Gastrocnemius medialis (tissue), 4 donors: Measurements from ENCODE around the gene GPHN. TPM values are rescaled to one million over a fixed set of nuclear protein-coding genes. Genes with fewer than 3 reads are reported as not detected.

ENCODE experiments used
- ATAC-seq, 2 donors: fragments of 150-250 bp; one replicate each; pipeline ENCODE4 v1.9.1; 2016
- DNase-seq, 2 donors: peaks; one replicate each; pipeline ENCODE4 v3.0.0-alpha.2; 2019
- H3K27ac ChIP-seq, 4 donors: fragments of 200-600 bp; sonication (generic); 1 replicate in 1 of 4; 2 replicates in 3 of 4; pipeline ENCODE4 v1.5.1; 2016 to 2018; ENCODE audit warnings: mild to moderate bottlenecking in 2 of 4, moderate library complexity in 1 of 4
- H3K27me3 ChIP-seq, 3 donors: fragments of 200-600 bp; sonication (generic) in 2 of 3; 1 replicate in 1 of 3; 2 replicates in 2 of 3; pipeline versions ENCODE4 v1.5.1 to v1.6.0; 2016 to 2019; ENCODE audit warnings: mild to moderate bottlenecking in 1 of 3, moderate library complexity in 1 of 3
- H3K36me3 ChIP-seq, 2 donors: fragments of 200-600 bp; sonication (generic) in 1 of 2; one replicate each; pipeline ENCODE4 v1.5.1; 2017 to 2018
- H3K4me1 ChIP-seq, 2 donors: fragments of 200-600 bp; sonication (generic) in 1 of 2; one replicate each; pipeline ENCODE4 v1.5.1; 2016 to 2017; ENCODE audit warnings: mild to moderate bottlenecking in 2 of 2
- H3K4me3 ChIP-seq, 4 donors: fragments of 200-600 bp; sonication (generic) in 3 of 4; 1 replicate in 1 of 4; 2 replicates in 3 of 4; pipeline ENCODE4 v1.5.1; 2016 to 2019; ENCODE audit warnings: mild to moderate bottlenecking in 2 of 4
- H3K9me3 ChIP-seq, 3 donors: fragments of 200-600 bp; sonication (generic) in 2 of 3; 1 replicate in 1 of 3; 2 replicates in 2 of 3; pipeline ENCODE4 v1.5.1; 2016 to 2019
- CTCF ChIP-seq, 5 experiments: fragments of 450-650 bp in 3 of 5; fragments of 200-600 bp in 2 of 5; sonication (generic) in 2 of 5; IDR thresholded peaks in 4 of 5; conservative IDR thresholded peaks in 1 of 5; 1 replicate in 4 of 5; 2 replicates in 1 of 5; pipeline ENCODE4 v1.5.1; 2016 to 2019; ENCODE audit warnings: antibody characterized with exemption in 5 of 5, mild to moderate bottlenecking in 3 of 5, moderate library complexity in 3 of 5
- POLR2A ChIP-seq, 2 donors: fragments of 450-650 bp; IDR thresholded peaks; one replicate each; pipeline ENCODE4 v1.6.1; 2017; ENCODE audit warnings: antibody characterized with exemption in 2 of 2, mild to moderate bottlenecking in 2 of 2, moderate library complexity in 2 of 2
- in situ Hi-C, 4 donors: fragments of 200-750 bp; cut with MboI; loops; one replicate each; pipeline versions ENCODE4 v1.15.0 to v1.8.0; 2017; ENCODE audit warnings: low sequenced_read_pairs in 4 of 4
- intact Hi-C: fragments of 100-400 bp; cut with DNase I; formaldehyde crosslinking; loops from one replicate; pipeline ENCODE4 v1.15.1; 2023; ENCODE audit warnings: low total_unique reads
- total RNA-seq, 4 donors: library from RNA; depleted of rRNA; stranded (reverse); fragments of >200 nt; gene quantifications; one replicate each; pipeline versions ENCODE4 v1.1.0 to v1.2.3, GENCODE V29; 2016

GPHN gene
- total RNA-seq, 4 donors from 2014 or later, result 10.3 to 33.3 (median 23.5) TPM

GRCh38 chr14:66471584-66471983, 36.4 kb upstream of the GPHN start:
- ATAC-seq (no peak), DNase-seq (no peak)
- Histone ChIP-seq H3K4me1 (no peaks in the 10 kb centered on the region), H3K9me3 (peaks cover 0 to 5% (median 0%) of the 10 kb centered on the region in 3 donors), H3K36me3 (no peaks in the 10 kb centered on the region), H3K4me3 (no peak overlapping the region), H3K27ac (no peak overlapping the region), H3K27me3 (no peaks in the 10 kb centered on the region)
- in situ Hi-C loops, result no loop called here
- TF ChIP-seq CTCF (IDR thresholded peaks at IDR 0.05 in 4 of 5, conservative IDR thresholded peaks at IDR 0.05 in 1 of 5), result no peak
- TF ChIP-seq POLR2A (IDR thresholded peaks at IDR 0.05), result no peak
- intact Hi-C loops, result no loop called here

GRCh38 chr14:66472251-66472650, 35.7 kb upstream of the GPHN start:
- Histone ChIP-seq H3K27me3 (no peaks in the 10 kb centered on the region), H3K9me3 (peaks cover 0 to 5% (median 0%) of the 10 kb centered on the region in 3 donors), H3K4me1 (no peaks in the 10 kb centered on the region), H3K36me3 (no peaks in the 10 kb centered on the region), H3K27ac (no peak overlapping the region), H3K4me3 (no peak overlapping the region)
- no peak for ATAC-seq
- intact Hi-C loops, result no loop called here
- no peak for TF ChIP-seq CTCF (IDR thresholded peaks at IDR 0.05 in 4 of 5, conservative IDR thresholded peaks at IDR 0.05 in 1 of 5)
- TF ChIP-seq POLR2A (IDR thresholded peaks at IDR 0.05), result no peak
- DNase-seq, result no peak
- in situ Hi-C loops, result no loop called here

GRCh38 chr14:66473223-66473622, 34.7 kb upstream of the GPHN start:
- DNase-seq (no peak), ATAC-seq (peak; percentile 41 to 50)
- no peak overlapping the region for H3K4me3 ChIP-seq
- H3K27ac ChIP-seq, result no peak overlapping the region
- H3K36me3 ChIP-seq, result no peaks in the 10 kb centered on the region
- intact Hi-C loops (no loop called here), in situ Hi-C loops (no loop called here)
- H3K27me3 ChIP-seq, result no peaks in the 10 kb centered on the region
- H3K9me3 ChIP-seq, result peaks cover 0 to 5% (median 0%) of the 10 kb centered on the region in 3 donors
- no peak for TF ChIP-seq CTCF (IDR thresholded peaks at IDR 0.05 in 4 of 5, conservative IDR thresholded peaks at IDR 0.05 in 1 of 5)
- TF ChIP-seq POLR2A (IDR thresholded peaks at IDR 0.05), result no peak
- no peaks in the 10 kb centered on the region for H3K4me1 ChIP-seq

GRCh38 chr14:66476964-66477363, 31.0 kb upstream of the GPHN start:
- in situ Hi-C loops, result no loop called here
- no peak for TF ChIP-seq CTCF (IDR thresholded peaks at IDR 0.05 in 4 of 5, conservative IDR thresholded peaks at IDR 0.05 in 1 of 5)
- no peak for TF ChIP-seq POLR2A (IDR thresholded peaks at IDR 0.05)

GRCh38 chr14:66477567-66477966, 30.4 kb upstream of the GPHN start:
- Histone ChIP-seq H3K9me3 (no peaks in the 10 kb centered on the region), H3K4me3 (no peak overlapping the region), H3K36me3 (no peaks in the 10 kb centered on the region), H3K4me1 (peaks cover 5 to 9% of the 10 kb centered on the region in 2 donors), H3K27me3 (no peaks in the 10 kb centered on the region), H3K27ac (no peak overlapping the region)
- TF ChIP-seq POLR2A (IDR thresholded peaks at IDR 0.05), result no peak
- TF ChIP-seq CTCF (IDR thresholded peaks at IDR 0.05 in 4 of 5, conservative IDR thresholded peaks at IDR 0.05 in 1 of 5), result no peak
- ATAC-seq (no peak), DNase-seq (no peak)
- intact Hi-C loops (no loop called here), in situ Hi-C loops (no loop called here)

More at GRCh38 chr14:66476964-66477363, 31.0 kb upstream of the GPHN start:
- Histone ChIP-seq H3K9me3 (no peaks in the 10 kb centered on the region), H3K27ac (no peak overlapping the region), H3K4me1 (peaks cover 2 to 3% of the 10 kb centered on the region in 2 donors), H3K4me3 (no peak overlapping the region), H3K36me3 (no peaks in the 10 kb centered on the region), H3K27me3 (no peaks in the 10 kb centered on the region)
- intact Hi-C loops, result no loop called here
- no peak for DNase-seq
- no peak for ATAC-seq
